Common myeloid progenitor, CD34-positive (primary cell): Measurements from ENCODE around the gene ENOSF1.
"Not testable (repeated sequence)": the region's sequence is repeated elsewhere in the genome, so short reads cannot be mapped to it uniquely, and the experiment has no call there.

Experiments used
- CTCF ChIA-PET: fragments of 350-600 bp; sonication (Branson Sonifier 250); formaldehyde crosslinking; loops from one replicate; lab custom pipeline; 2021; ENCODE audit warnings: antibody characterized with exemption; lab: Charles Lee
- POLR2A ChIA-PET: fragments of 350-600 bp; sonication (Branson Sonifier 250); formaldehyde crosslinking; loops from one replicate; lab custom pipeline; 2021; ENCODE audit warnings: antibody characterized with exemption; lab: Charles Lee
- DNase-seq, 3 donors: peaks; one replicate each; pipeline versions ENCODE4 v3.0.0 to v3.0.0-alpha.2; 2013
- H3K27ac ChIP-seq, 2 experiments: 1 replicate in 1 of 2; 2 replicates in 1 of 2; pipeline ENCODE4 v1.7.0; 2013; ENCODE audit warnings: inconsistent platforms in 2 of 2, low read length in 2 of 2, mild to moderate bottlenecking in 2 of 2, low read depth in 1 of 2, moderate library complexity in 1 of 2; ENCODE audit not compliant: severe bottlenecking in 2 of 2, insufficient read depth in 1 of 2, poor library complexity in 1 of 2
- H3K27me3 ChIP-seq, 5 experiments: replicated peaks in 2 of 5; 1 replicate in 3 of 5; 2 replicates in 2 of 5; pipeline versions ENCODE4 v1.6.1 to v1.7.0; 2013; ENCODE audit warnings: low read length in 4 of 5, mild to moderate bottlenecking in 2 of 5, moderate library complexity in 2 of 5, inconsistent platforms in 1 of 5; ENCODE audit not compliant: insufficient read depth in 5 of 5, control insufficient read depth in 4 of 5
- H3K36me3 ChIP-seq, 4 experiments: 1 replicate in 2 of 4; 2 replicates in 2 of 4; pipeline versions ENCODE4 v1.6.1 to v1.7.0; 2013; ENCODE audit warnings: low read length in 3 of 4, control low read depth in 1 of 4, mild to moderate bottlenecking in 1 of 4; ENCODE audit not compliant: control insufficient read depth in 4 of 4, insufficient read depth in 4 of 4
- H3K4me1 ChIP-seq, 4 experiments: 1 replicate in 3 of 4; 2 replicates in 1 of 4; pipeline versions ENCODE4 v1.6.1 to v1.7.1; 2013; ENCODE audit warnings: low read length in 3 of 4, mild to moderate bottlenecking in 3 of 4, control low read depth in 1 of 4, inconsistent platforms in 1 of 4, moderate library complexity in 1 of 4; ENCODE audit not compliant: control insufficient read depth in 4 of 4, insufficient read depth in 4 of 4; ENCODE audit errors: control extremely low read depth in 1 of 4
- H3K4me3 ChIP-seq, 7 experiments: 1 replicate in 4 of 7; 2 replicates in 3 of 7; pipeline versions ENCODE4 v1.5.1 to v1.7.0; 2013; ENCODE audit warnings: mild to moderate bottlenecking in 7 of 7, low read length in 6 of 7, moderate library complexity in 6 of 7, inconsistent platforms in 2 of 7, low read depth in 2 of 7, control low read depth in 1 of 7; ENCODE audit not compliant: insufficient read depth in 4 of 7, control insufficient read depth in 1 of 7; ENCODE audit errors: extremely low read depth in 1 of 7
- H3K9me3 ChIP-seq, 5 experiments: 1 replicate in 4 of 5; 2 replicates in 1 of 5; pipeline versions ENCODE4 v1.6.1 to v1.7.1; 2013; ENCODE audit warnings: low read length in 4 of 5, mild to moderate bottlenecking in 2 of 5, inconsistent platforms in 1 of 5, low read depth in 1 of 5, moderate library complexity in 1 of 5; ENCODE audit not compliant: control insufficient read depth in 4 of 5, insufficient read depth in 2 of 5; ENCODE audit errors: control extremely low read depth in 1 of 5
- WGBS: methylation state at CpG from one replicate; pipeline ENCODE4 v1.1.5; 2013; ENCODE audit not compliant: insufficient coverage; 5-methylcytosine and 5-hydroxymethylcytosine counted together

ENOSF1 gene

GRCh38 chr18:741931-742512 lies 29.6 kb upstream of the ENOSF1 start:
- ChIA-PET POLR2A (no interaction called here), CTCF (interaction anchor here (0.9 to 7.1 kb wide), 7 partner anchors 12 to 105 kb away, joined by 3 to 179 read pairs (median 5); no protein-coding TSS in a partner anchor)
- DNase-seq: peak; percentile 59 to 82 (median 79)
- H3K9me3 ChIP-seq: no peaks in the 10 kb centered on the region
- no peaks in the 10 kb centered on the region for H3K4me1 ChIP-seq
- H3K36me3 ChIP-seq: peaks cover 6 to 49% (median 19%) of the 10 kb centered on the region in 4 experiments
- no peak overlapping the region for H3K27ac ChIP-seq
- no peaks in the 10 kb centered on the region for H3K27me3 ChIP-seq
- H3K4me3 ChIP-seq: no peak overlapping the region

- peaks cover 3 to 48% (median 23%) of the 10 kb centered on the region in 4 experiments for H3K36me3 ChIP-seq
- no peaks in the 10 kb centered on the region for H3K27me3 ChIP-seq
- WGBS: 100% methylated on average over 1 of the region's 3 CpGs
- POLR2A ChIA-PET: no interaction called here
- CTCF ChIA-PET: interaction anchor here (0.7 to 3.7 kb wide), 6 partner anchors 11 to 107 kb away, joined by 3 to 22 read pairs (median 4); no protein-coding TSS in a partner anchor
- no peaks in the 10 kb centered on the region for H3K9me3 ChIP-seq
- H3K27ac ChIP-seq: no peak overlapping the region
- no peak for DNase-seq
- no peaks in the 10 kb centered on the region for H3K4me1 ChIP-seq
- no peak overlapping the region for H3K4me3 ChIP-seq
Measured at GRCh38 chr18:732371-732770, 19.9 kb upstream of the ENOSF1 start.

DNA sequence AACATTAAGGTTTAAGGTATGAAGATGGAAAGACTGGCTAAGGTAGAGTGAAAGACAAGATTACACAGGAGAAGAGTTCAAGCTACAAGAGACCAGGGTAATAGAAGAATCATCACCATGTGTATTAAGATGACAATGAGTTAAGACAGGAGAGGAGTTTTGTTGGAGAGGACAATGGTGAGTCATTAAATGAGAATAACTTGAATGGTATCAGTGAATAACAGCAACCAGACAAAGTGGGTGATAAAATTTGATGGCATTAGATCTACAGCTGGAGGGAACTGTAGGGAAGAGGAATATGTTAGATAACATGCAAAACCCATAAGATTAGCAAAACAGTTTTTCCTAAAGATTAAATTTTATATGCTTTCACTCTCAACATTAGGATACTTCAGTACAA lies 18.8 kb upstream of the ENOSF1 start:
- ChIA-PET POLR2A (no interaction called here), CTCF (interaction anchor here (1.1 to 3.7 kb wide), 5 partner anchors 12 to 106 kb away, joined by 3 to 22 read pairs (median 3); partner anchors contain the start of gene ENOSF1)
- no peak overlapping the region for H3K27ac ChIP-seq
- no peaks in the 10 kb centered on the region for H3K9me3 ChIP-seq
- no peak overlapping the region for H3K4me3 ChIP-seq
- H3K27me3 ChIP-seq: no peaks in the 10 kb centered on the region
- peaks cover 0 to 39% (median 17%) of the 10 kb centered on the region in 4 experiments for H3K36me3 ChIP-seq
- peak in 1 of 3 donors; percentile 38 for DNase-seq
- H3K4me1 ChIP-seq: no peaks in the 10 kb centered on the region

GRCh38 chr18:730692-731091 lies 18.3 kb upstream of the ENOSF1 start:
- DNase-seq: no peak
- Histone ChIP-seq H3K4me3 (no peak overlapping the region), H3K4me1 (no peaks in the 10 kb centered on the region), H3K27me3 (no peaks in the 10 kb centered on the region), H3K36me3 (peaks cover 0 to 34% (median 12%) of the 10 kb centered on the region in 4 experiments), H3K9me3 (no peaks in the 10 kb centered on the region), H3K27ac (no peak overlapping the region)
- CTCF ChIA-PET: interaction anchor here (1.0 to 3.7 kb wide), 2 partner anchors 101 to 110 kb away, joined by 4 to 22 read pairs; no protein-coding TSS in a partner anchor
- POLR2A ChIA-PET: no interaction called here

GRCh38 chr18:730120-730519 lies 17.7 kb upstream of the ENOSF1 start:
- H3K4me3 ChIP-seq, H3K27me3 ChIP-seq, H3K9me3 ChIP-seq, H3K4me1 ChIP-seq, POLR2A ChIA-PET, H3K27ac ChIP-seq: not testable (repeated sequence)
- 98% methylated on average over 5 of the region's 5 CpGs for WGBS
- peaks cover 0 to 32% (median 10%) of the 10 kb centered on the region in 4 experiments for H3K36me3 ChIP-seq
- DNase-seq: peak in 2 of 3 donors; percentile 28 to 31
- CTCF ChIA-PET: interaction anchor here (1.0 kb wide), 1 partner anchor 111 kb away, joined by 4 read pairs; no protein-coding TSS in a partner anchor

GRCh38 chr18:725646-726045 lies 13.2 kb upstream of the ENOSF1 start:
- Histone ChIP-seq H3K9me3 (no peaks in the 10 kb centered on the region), H3K36me3 (peaks cover 0 to 15% (median 6%) of the 10 kb centered on the region in 4 experiments), H3K27me3 (no peaks in the 10 kb centered on the region), H3K27ac (no peak overlapping the region), H3K4me3 (no peak overlapping the region), H3K4me1 (no peaks in the 10 kb centered on the region)
- ChIA-PET CTCF (no interaction called here), POLR2A (no interaction called here)
- DNase-seq: no peak
- 100% methylated on average over 4 of the region's 9 CpGs for WGBS

GRCh38 chr18:723541-724080 lies 11.2 kb upstream of the ENOSF1 start:
- no peak overlapping the region for H3K27ac ChIP-seq
- no peaks in the 10 kb centered on the region for H3K9me3 ChIP-seq
- peaks cover 0 to 9% (median 4%) of the 10 kb centered on the region in 4 experiments for H3K36me3 ChIP-seq
- H3K4me1 ChIP-seq: no peaks in the 10 kb centered on the region
- POLR2A ChIA-PET: interaction anchor here (0.8 kb wide), 1 partner anchor 16 kb away, joined by 3 read pairs; no protein-coding TSS in a partner anchor
- no peak for DNase-seq
- no peak overlapping the region for H3K4me3 ChIP-seq
- CTCF ChIA-PET: interaction anchor here (0.7 to 1.2 kb wide), 2 partner anchors 11 to 14 kb away, joined by 3 to 6 read pairs; partner anchors contain the start of gene ENOSF1
- no CpG with 5 or more reads among the region's 1 CpG for WGBS
- H3K27me3 ChIP-seq: no peaks in the 10 kb centered on the region
